Ovary (tissue), 3 donors: ENCODE measurements around the gene KIF19.

Experiments
- POLR2A ChIP-seq: fragments of 450-650 bp; IDR thresholded peaks from one replicate; pipeline ENCODE4 v1.6.1; 2017; ENCODE audit warnings: antibody characterized with exemption, mild to moderate bottlenecking, moderate library complexity
- TF ChIP-seq, protein P1 (sequence below), 3 donors: fragments of 450-650 bp in 2 of 3; fragments of 200-600 bp in 1 of 3; IDR thresholded peaks; one replicate each; pipeline versions ENCODE4 v1.5.1 to v1.8.0; 2016 to 2022; ENCODE audit warnings: antibody characterized with exemption in 3 of 3, mild to moderate bottlenecking in 1 of 3
- donor health status: DM: no; HTN: no; CAD: no.

DNA sequence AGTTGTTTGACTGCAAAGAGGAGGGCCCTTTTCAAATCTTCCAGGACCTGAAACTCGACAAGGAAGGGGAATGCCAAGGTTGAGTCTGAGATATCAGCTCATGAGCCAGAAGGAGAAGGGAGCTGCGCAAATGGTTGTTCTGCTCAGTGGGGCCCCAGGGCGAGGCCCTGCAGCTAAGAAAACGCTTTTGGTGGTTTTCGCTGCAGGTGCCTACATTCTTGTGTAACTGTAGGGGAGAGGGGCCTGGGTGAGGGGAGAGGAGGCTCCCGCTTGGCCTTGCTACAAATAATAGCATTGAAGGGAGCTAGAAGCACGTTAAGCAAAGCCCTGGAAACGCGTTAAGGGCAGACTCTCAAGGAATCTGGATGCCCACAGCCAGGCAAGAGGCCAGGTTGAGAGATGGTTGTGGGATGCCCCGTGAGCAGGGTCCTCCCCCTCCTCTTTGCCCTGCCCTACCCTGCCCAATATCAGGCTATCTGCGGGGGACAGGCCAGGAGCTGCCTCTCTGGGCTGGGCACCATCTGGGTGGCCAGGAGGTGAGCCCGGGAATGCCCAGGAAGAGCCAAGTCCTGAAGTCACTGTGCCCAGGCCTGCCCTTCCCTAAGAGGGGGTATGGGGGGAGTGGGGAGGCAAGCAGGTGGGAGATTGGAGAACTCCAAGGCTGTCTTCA, 63.2 kb downstream of the KIF19 start:
- TF ChIP-seq, protein P1, sequence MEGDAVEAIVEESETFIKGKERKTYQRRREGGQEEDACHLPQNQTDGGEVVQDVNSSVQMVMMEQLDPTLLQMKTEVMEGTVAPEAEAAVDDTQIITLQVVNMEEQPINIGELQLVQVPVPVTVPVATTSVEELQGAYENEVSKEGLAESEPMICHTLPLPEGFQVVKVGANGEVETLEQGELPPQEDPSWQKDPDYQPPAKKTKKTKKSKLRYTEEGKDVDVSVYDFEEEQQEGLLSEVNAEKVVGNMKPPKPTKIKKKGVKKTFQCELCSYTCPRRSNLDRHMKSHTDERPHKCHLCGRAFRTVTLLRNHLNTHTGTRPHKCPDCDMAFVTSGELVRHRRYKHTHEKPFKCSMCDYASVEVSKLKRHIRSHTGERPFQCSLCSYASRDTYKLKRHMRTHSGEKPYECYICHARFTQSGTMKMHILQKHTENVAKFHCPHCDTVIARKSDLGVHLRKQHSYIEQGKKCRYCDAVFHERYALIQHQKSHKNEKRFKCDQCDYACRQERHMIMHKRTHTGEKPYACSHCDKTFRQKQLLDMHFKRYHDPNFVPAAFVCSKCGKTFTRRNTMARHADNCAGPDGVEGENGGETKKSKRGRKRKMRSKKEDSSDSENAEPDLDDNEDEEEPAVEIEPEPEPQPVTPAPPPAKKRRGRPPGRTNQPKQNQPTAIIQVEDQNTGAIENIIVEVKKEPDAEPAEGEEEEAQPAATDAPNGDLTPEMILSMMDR (IDR thresholded peaks at IDR 0.05): no peak
- no peak for TF ChIP-seq POLR2A
